HEK293 (cell line): Measurements from ENCODE around the gene THRSP.
A peak's percentile ranks its signal among the peaks of the same experiment; 100 is the strongest.

Experiments used
- CTCF ChIP-seq: fragments of 450-650 bp; formaldehyde crosslinking; IDR thresholded peaks from 2 replicates; pipeline ENCODE4 v1.5.1; 2016; ENCODE audit warnings: missing biosample characterization, missing genetic modification characterization
- KLF10 ChIP-seq: fragments of 450-650 bp; IDR thresholded peaks from 2 replicates; pipeline ENCODE4 v1.5.1; 2018; ENCODE audit warnings: missing biosample characterization, mild to moderate bottlenecking, missing genetic modification characterization
- OVOL3 ChIP-seq: fragments of 450-650 bp; formaldehyde crosslinking; IDR thresholded peaks from 2 replicates; pipeline ENCODE4 v1.5.1; 2016; ENCODE audit warnings: missing biosample characterization, missing genetic modification characterization
- PRDM4 ChIP-seq: fragments of 450-650 bp; formaldehyde crosslinking; IDR thresholded peaks from 2 replicates; pipeline ENCODE4 v1.5.1; 2017; ENCODE audit warnings: missing biosample characterization, missing genetic modification characterization
- SP2 ChIP-seq: fragments of 450-650 bp; formaldehyde crosslinking; IDR thresholded peaks from 2 replicates; pipeline ENCODE4 v1.5.1; 2016; ENCODE audit warnings: missing biosample characterization, missing genetic modification characterization
- TRIM28 ChIP-seq: IDR thresholded peaks from 2 replicates; pipeline ENCODE4 v1.6.1; 2011; ENCODE audit warnings: low read length, control low read depth, borderline replicate concordance
- TSHZ1 ChIP-seq: fragments of 450-650 bp; formaldehyde crosslinking; IDR thresholded peaks from 2 replicates; pipeline ENCODE4 v1.5.1; 2016; ENCODE audit warnings: missing biosample characterization, missing genetic modification characterization, borderline replicate concordance
- ZBTB1 ChIP-seq: fragments of 450-650 bp; formaldehyde crosslinking; IDR thresholded peaks from 2 replicates; pipeline ENCODE4 v1.5.1; 2016; ENCODE audit warnings: missing biosample characterization, missing genetic modification characterization
- ZFP37 ChIP-seq: fragments of 450-650 bp; formaldehyde crosslinking; IDR thresholded peaks from 2 replicates; pipeline ENCODE4 v1.5.1; 2016; ENCODE audit warnings: missing biosample characterization, missing genetic modification characterization
- ZNF10 ChIP-seq: fragments of 450-650 bp; formaldehyde crosslinking; IDR thresholded peaks from 2 replicates; pipeline ENCODE4 v1.5.1; 2017; ENCODE audit warnings: missing biosample characterization, missing genetic modification characterization
- ZNF221 ChIP-seq: fragments of 450-650 bp; formaldehyde crosslinking; IDR thresholded peaks from 2 replicates; pipeline ENCODE4 v1.5.1; 2017; ENCODE audit warnings: missing biosample characterization, missing genetic modification characterization, borderline replicate concordance
- ZNF324 ChIP-seq: fragments of 450-650 bp; formaldehyde crosslinking; IDR thresholded peaks from 2 replicates; pipeline ENCODE4 v1.5.1; 2016; ENCODE audit warnings: missing biosample characterization, missing genetic modification characterization
- ZNF398 ChIP-seq: fragments of 450-650 bp; formaldehyde crosslinking; IDR thresholded peaks from 2 replicates; pipeline ENCODE4 v1.5.1; 2017; ENCODE audit warnings: missing biosample characterization, missing genetic modification characterization
- ZNF513 ChIP-seq: fragments of 450-650 bp; IDR thresholded peaks from 2 replicates; pipeline ENCODE4 v1.5.1; 2018; ENCODE audit warnings: missing biosample characterization, missing genetic modification characterization
- ZNF548 ChIP-seq: fragments of 450-650 bp; formaldehyde crosslinking; IDR thresholded peaks from 2 replicates; pipeline ENCODE4 v1.5.1; 2016; ENCODE audit warnings: missing biosample characterization, missing genetic modification characterization
- ZNF549 ChIP-seq: fragments of 450-650 bp; IDR thresholded peaks from 2 replicates; pipeline ENCODE4 v1.5.1; 2018; ENCODE audit warnings: missing biosample characterization, missing genetic modification characterization, mild to moderate bottlenecking, inconsistent platforms, moderate library complexity
- ZNF555 ChIP-seq: fragments of 450-650 bp; formaldehyde crosslinking; conservative IDR thresholded peaks from 2 replicates; pipeline ENCODE4 v1.5.1; 2017; ENCODE audit warnings: missing biosample characterization, mild to moderate bottlenecking, missing genetic modification characterization, inconsistent platforms
- ZNF660 ChIP-seq: fragments of 450-650 bp; IDR thresholded peaks from 2 replicates; pipeline ENCODE4 v1.5.1; 2018; ENCODE audit warnings: missing biosample characterization, mild to moderate bottlenecking, missing genetic modification characterization
- ZNF670 ChIP-seq: fragments of 450-650 bp; formaldehyde crosslinking; IDR thresholded peaks from 2 replicates; pipeline ENCODE4 v1.5.1; 2016; ENCODE audit warnings: missing biosample characterization, missing genetic modification characterization, low read depth
- ZNF704 ChIP-seq: fragments of 450-650 bp; formaldehyde crosslinking; IDR thresholded peaks from 2 replicates; pipeline ENCODE4 v1.5.1; 2016; ENCODE audit warnings: missing biosample characterization, missing genetic modification characterization
- ZNF791 ChIP-seq: fragments of 450-650 bp; formaldehyde crosslinking; IDR thresholded peaks from 2 replicates; pipeline ENCODE4 v1.5.1; 2016; ENCODE audit warnings: missing biosample characterization, missing genetic modification characterization
- ZSCAN16 ChIP-seq: fragments of 450-650 bp; formaldehyde crosslinking; IDR thresholded peaks from 2 replicates; pipeline ENCODE4 v1.5.1; 2016; ENCODE audit warnings: missing biosample characterization, missing genetic modification characterization
- ZSCAN4 ChIP-seq: fragments of 450-650 bp; formaldehyde crosslinking; IDR thresholded peaks from 2 replicates; pipeline ENCODE4 v1.5.1; 2017; ENCODE audit warnings: missing biosample characterization, missing genetic modification characterization

The THRSP gene

GRCh38 chr11:78079232-78080083 is 15.8 kb downstream of the THRSP start, which contains the start of gene NDUFC2 (continued):
- TF ChIP-seq ZSCAN4 (no peak), ZNF324 (tag by site-specific recombination) (peak; percentile 87), ZNF660 (tag by site-specific recombination) (peak; percentile 91), ZNF791 (tag by site-specific recombination) (no peak), CTCF (tag by site-specific recombination) (peak; percentile 40; the same call in 1 of the 2 replicates), ZNF221 (tag by site-specific recombination) (0 out of 2 replicates have a peak, but pooled peaks have one; percentile 32), OVOL3 (tag by site-specific recombination) (peak; percentile 83), PRDM4 (tag by site-specific recombination) (peak; percentile 48; the same call in 1 of the 2 replicates), TRIM28 (no peak), ZBTB1 (no peak), ZNF555 (tag by site-specific recombination) (no peak), ZFP37 (tag by site-specific recombination) (peak; percentile 94), SP2 (tag by site-specific recombination) (no peak; the same call in 1 of the 2 replicates), ZNF704 (tag by site-specific recombination) (no peak), ZNF549 (tag by site-specific recombination) (no peak), TSHZ1 (tag by site-specific recombination) (peak; percentile 71), ZNF10 (peak; percentile 58; the same call in 1 of the 2 replicates), ZSCAN16 (tag by site-specific recombination) (peak; percentile 63; the same call in 1 of the 2 replicates), ZNF513 (tag by site-specific recombination) (peak; percentile 67), ZNF398 (peak; percentile 57), KLF10 (0 out of 2 replicates have a peak, but pooled peaks have one; percentile 33), ZNF548 (tag by site-specific recombination) (no peak), ZNF670 (no peak)
